Type B pancreatic cell (in vitro differentiated cells): ENCODE results near the gene SPATA9. TPM values are rescaled to one million over a fixed set of nuclear protein-coding genes. Genes with fewer than 3 reads are reported as not detected.
A peak's percentile ranks its signal among the peaks of the same experiment; 100 is the strongest.

ENCODE experiments used
- DNase-seq: peaks from one replicate; pipeline ENCODE4 v3.0.0; 2021; ENCODE audit warnings: mixed read lengths; ENCODE audit not compliant: unreplicated experiment; ENCODE audit errors: extremely low spot score
- H3K27ac Mint-ChIP-seq: 2 replicates; pipeline ENCODE4 v1.8.0; 2021; ENCODE audit warnings: mild to moderate bottlenecking, mixed read lengths
- H3K27me3 Mint-ChIP-seq: 2 replicates; pipeline ENCODE4 v1.8.0; 2021; ENCODE audit warnings: mixed read lengths
- H3K36me3 Mint-ChIP-seq: 2 replicates; pipeline ENCODE4 v1.8.0; 2021; ENCODE audit warnings: mixed read lengths
- H3K4me1 Mint-ChIP-seq: one replicate; pipeline ENCODE4 v1.8.0; 2021; ENCODE audit warnings: mixed read lengths; ENCODE audit not compliant: unreplicated experiment
- H3K4me3 Mint-ChIP-seq: 2 replicates; pipeline ENCODE4 v1.8.0; 2021; ENCODE audit warnings: mild to moderate bottlenecking, mixed read lengths
- H3K9me3 Mint-ChIP-seq: 2 replicates; pipeline ENCODE4 v1.8.0; 2021; ENCODE audit warnings: mixed read lengths
- total RNA-seq: library from RNA; stranded (reverse); gene quantifications from 2 replicates; pipeline ENCODE4 v1.2.1, GENCODE V29; 2021; ENCODE audit warnings: low replicate concordance
- TF ChIP-seq, protein P1 (sequence below): fragments of 200-600 bp; sonication (generic); conservative IDR thresholded peaks from 2 replicates; pipeline ENCODE4 v1.5.0; 2021; ENCODE audit warnings: antibody characterized with exemption, mild to moderate bottlenecking

Gene SPATA9
- total RNA-seq, 1 donor from 2014 or later = 0.29 TPM

DNA sequence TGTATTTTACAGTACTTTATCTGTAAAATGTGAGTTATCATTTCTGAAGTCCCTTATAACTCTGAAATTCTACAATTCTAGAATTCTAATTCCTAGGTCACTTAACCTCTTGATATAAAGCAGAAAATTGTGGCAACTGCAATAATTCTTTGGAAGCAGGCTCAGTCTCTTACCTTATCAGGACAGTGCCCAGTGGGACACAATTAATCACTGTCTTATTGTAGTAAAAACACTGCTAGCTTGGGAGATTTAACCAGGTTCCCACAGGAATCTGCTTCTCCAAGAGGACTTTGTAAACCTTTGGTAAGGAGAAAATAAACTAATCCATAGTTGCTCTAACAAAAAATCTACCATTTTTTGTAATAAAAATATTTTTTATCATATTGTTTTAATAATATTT lies 18.3 kb upstream of the SPATA9 start:
- DNase-seq = no peak
- TF ChIP-seq, protein P1, sequence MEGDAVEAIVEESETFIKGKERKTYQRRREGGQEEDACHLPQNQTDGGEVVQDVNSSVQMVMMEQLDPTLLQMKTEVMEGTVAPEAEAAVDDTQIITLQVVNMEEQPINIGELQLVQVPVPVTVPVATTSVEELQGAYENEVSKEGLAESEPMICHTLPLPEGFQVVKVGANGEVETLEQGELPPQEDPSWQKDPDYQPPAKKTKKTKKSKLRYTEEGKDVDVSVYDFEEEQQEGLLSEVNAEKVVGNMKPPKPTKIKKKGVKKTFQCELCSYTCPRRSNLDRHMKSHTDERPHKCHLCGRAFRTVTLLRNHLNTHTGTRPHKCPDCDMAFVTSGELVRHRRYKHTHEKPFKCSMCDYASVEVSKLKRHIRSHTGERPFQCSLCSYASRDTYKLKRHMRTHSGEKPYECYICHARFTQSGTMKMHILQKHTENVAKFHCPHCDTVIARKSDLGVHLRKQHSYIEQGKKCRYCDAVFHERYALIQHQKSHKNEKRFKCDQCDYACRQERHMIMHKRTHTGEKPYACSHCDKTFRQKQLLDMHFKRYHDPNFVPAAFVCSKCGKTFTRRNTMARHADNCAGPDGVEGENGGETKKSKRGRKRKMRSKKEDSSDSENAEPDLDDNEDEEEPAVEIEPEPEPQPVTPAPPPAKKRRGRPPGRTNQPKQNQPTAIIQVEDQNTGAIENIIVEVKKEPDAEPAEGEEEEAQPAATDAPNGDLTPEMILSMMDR = no peak
- H3K27me3 Mint-ChIP-seq = no peaks in the 10 kb centered on the region
- no peak overlapping the region for H3K27ac Mint-ChIP-seq
- H3K9me3 Mint-ChIP-seq = no peaks in the 10 kb centered on the region
- no peaks in the 10 kb centered on the region for H3K36me3 Mint-ChIP-seq
- peaks cover 9% of the 10 kb centered on the region for H3K4me1 Mint-ChIP-seq
- H3K4me3 Mint-ChIP-seq = no peak overlapping the region

DNA sequence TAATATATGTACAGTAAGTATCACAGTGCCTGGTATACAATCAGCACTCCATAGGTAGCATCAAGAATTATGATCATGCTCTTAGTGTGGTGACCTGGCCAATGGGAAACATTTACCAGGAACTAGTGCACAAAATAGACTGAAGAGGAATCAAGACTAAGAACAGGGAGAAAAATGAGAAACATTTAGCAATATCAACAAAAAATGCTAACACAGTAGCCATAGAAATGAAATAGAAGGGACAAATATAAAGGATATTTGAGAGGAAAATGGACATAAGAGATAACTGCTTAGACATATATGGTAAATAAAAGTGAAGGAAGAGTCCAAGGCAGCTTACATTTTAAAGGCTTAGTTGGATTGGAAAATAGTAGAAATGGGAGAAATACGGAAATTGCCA lies 16.5 kb upstream of the SPATA9 start:
- Mint-ChIP-seq H3K27me3 (no peaks in the 10 kb centered on the region), H3K27ac (no peak overlapping the region), H3K4me3 (no peak overlapping the region), H3K9me3 (no peaks in the 10 kb centered on the region), H3K4me1 (peaks cover 9% of the 10 kb centered on the region), H3K36me3 (no peaks in the 10 kb centered on the region)
- no peak for DNase-seq
- TF ChIP-seq, protein P1 = no peak

GRCh38 chr5:95697781-95698681 lies 15.2 kb upstream of the SPATA9 start:
- no peak for DNase-seq
- Mint-ChIP-seq H3K4me1 (peaks cover 9% of the 10 kb centered on the region), H3K36me3 (no peaks in the 10 kb centered on the region), H3K4me3 (peak overlapping the region; percentile 30), H3K27ac (peak overlapping the region; percentile 19), H3K27me3 (no peaks in the 10 kb centered on the region), H3K9me3 (no peaks in the 10 kb centered on the region)
- TF ChIP-seq, protein P1 = no peak

DNA sequence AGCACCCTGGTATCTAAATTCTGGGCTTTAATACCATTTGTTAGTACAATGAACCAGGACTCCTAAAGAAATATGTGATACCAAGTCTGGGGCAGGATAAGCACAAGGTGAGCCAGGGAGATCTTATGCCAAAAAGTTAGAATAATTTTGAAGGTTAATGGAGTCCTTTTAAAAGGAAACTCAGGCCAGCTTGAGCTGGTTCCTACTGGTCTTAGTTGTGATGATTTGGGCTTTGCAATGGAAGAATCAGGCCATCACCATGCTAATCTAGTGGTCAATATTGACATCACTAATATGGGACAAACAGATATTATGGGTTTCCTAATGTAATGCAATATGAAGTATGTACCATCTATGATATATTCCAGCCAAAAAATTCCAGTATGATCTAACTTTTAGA lies 7.5 kb upstream of the SPATA9 start:
- no peaks in the 10 kb centered on the region for H3K9me3 Mint-ChIP-seq
- H3K36me3 Mint-ChIP-seq = no peaks in the 10 kb centered on the region
- no peak overlapping the region for H3K4me3 Mint-ChIP-seq
- H3K27me3 Mint-ChIP-seq = no peaks in the 10 kb centered on the region
- no peak for DNase-seq
- no peak overlapping the region for H3K27ac Mint-ChIP-seq
- no peaks in the 10 kb centered on the region for H3K4me1 Mint-ChIP-seq
- TF ChIP-seq, protein P1 = no peak

GRCh38 chr5:95689680-95690079 lies 6.9 kb upstream of the SPATA9 start:
- Mint-ChIP-seq H3K36me3 (no peaks in the 10 kb centered on the region), H3K27ac (no peak overlapping the region), H3K4me1 (no peaks in the 10 kb centered on the region), H3K9me3 (no peaks in the 10 kb centered on the region), H3K27me3 (no peaks in the 10 kb centered on the region), H3K4me3 (no peak overlapping the region)
- no peak for DNase-seq
- TF ChIP-seq, protein P1 = no peak
